ENCODE measurements around the gene ANOS1. TPM values are rescaled to one million over a fixed set of nuclear protein-coding genes. Genes with fewer than 3 reads are reported as not detected.
"Not testable (repeated sequence)": the region's sequence is repeated elsewhere in the genome, so short reads cannot be mapped to it uniquely, and the experiment has no call there.

The ANOS1 gene
- 10 to 100 TPM; 24.5 to 43.6 (median 35.3) TPM for polyA plus RNA-seq (ENCODE audit: insufficient read length in 10 of 10)
- long read RNA-seq, donor 1, full-length matches to known transcripts, result 2 of 9 reads
- long read RNA-seq, donor 1, partial matches to known transcripts, result 7 of 9 reads
- long read RNA-seq, donor 1, other reads (novel, unspliced or antisense), result 0 of 9 reads
- long read RNA-seq, donor 2, full-length matches to known transcripts, result 4 of 11 reads
- long read RNA-seq, donor 2, partial matches to known transcripts, result 7 of 11 reads
- long read RNA-seq, donor 2, other reads (novel, unspliced or antisense), result 0 of 11 reads
- long read RNA-seq, donor 3, result 0 reads
- long read RNA-seq, donor 4, full-length matches to known transcripts, result 3 of 20 reads
- long read RNA-seq, donor 4, partial matches to known transcripts, result 17 of 20 reads
- long read RNA-seq, donor 4, other reads (novel, unspliced or antisense), result 0 of 20 reads
- long read RNA-seq, donor 5, full-length matches to known transcripts, result 2 of 33 reads
- long read RNA-seq, donor 5, partial matches to known transcripts, result 31 of 33 reads
- long read RNA-seq, donor 5, other reads (novel, unspliced or antisense), result 0 of 33 reads
- long read RNA-seq, donor 6, full-length matches to known transcripts, result 3 of 3 reads
- long read RNA-seq, donor 6, partial matches to known transcripts, result 0 of 3 reads
- long read RNA-seq, donor 6, other reads (novel, unspliced or antisense), result 0 of 3 reads
- long read RNA-seq, donor 7, full-length matches to known transcripts, result 4 of 16 reads
- long read RNA-seq, donor 7, partial matches to known transcripts, result 12 of 16 reads
- long read RNA-seq, donor 7, other reads (novel, unspliced or antisense), result 0 of 16 reads
- long read RNA-seq, donor 8, full-length matches to known transcripts, result 2 of 8 reads
- long read RNA-seq, donor 8, partial matches to known transcripts, result 6 of 8 reads
- long read RNA-seq, donor 8, other reads (novel, unspliced or antisense), result 0 of 8 reads
- long read RNA-seq, donor 9, result 0 reads

- peak; percentile 43 to 87 (median 70) for DNase-seq
Observed at GRCh38 chrX:8731559-8732395, at the start of gene ANOS1. Gene ANOS1, minus strand, starts transcription at chrX:8732137. Its CDS starts 101 bp downstream, at chrX:8732036.

GRCh38 chrX:8773117-8773516 lies 41.2 kb upstream of the ANOS1 start:
- no peak for DNase-seq

- no peak for DNase-seq
Observed at GRCh38 chrX:8760021-8760420, 28.1 kb upstream of the ANOS1 start.

- DNase-seq, result not testable (repeated sequence)
Observed at GRCh38 chrX:8758706-8759105, 26.8 kb upstream of the ANOS1 start.

GRCh38 chrX:8757609-8758389 lies 25.9 kb upstream of the ANOS1 start:
- not testable (repeated sequence) for DNase-seq

GRCh38 chrX:8755813-8756212 lies 23.9 kb upstream of the ANOS1 start:
- no peak for DNase-seq

- no peak for DNase-seq
Observed at GRCh38 chrX:8755116-8755515, 23.2 kb upstream of the ANOS1 start.

GRCh38 chrX:8749697-8750096 lies 17.8 kb upstream of the ANOS1 start:
- no peak for DNase-seq

- peak in 1 of 3 donors; percentile 43 for DNase-seq
Observed at GRCh38 chrX:8748855-8749254, 16.9 kb upstream of the ANOS1 start.

GRCh38 chrX:8743126-8743732 lies 11.3 kb upstream of the ANOS1 start:
- DNase-seq, result no peak

- no peak for DNase-seq
Observed at GRCh38 chrX:8741981-8742380, 10.0 kb upstream of the ANOS1 start.

GRCh38 chrX:8738588-8739189 lies 6.8 kb upstream of the ANOS1 start:
- DNase-seq, result peak in 2 of 3 donors; percentile 70 to 71

GRCh38 chrX:8737883-8738282 lies 5.9 kb upstream of the ANOS1 start:
- no peak for DNase-seq

GRCh38 chrX:8730812-8731558 lies 952 bp downstream of the ANOS1 start:
- peak in 1 of 3 donors; percentile 48 for DNase-seq

GRCh38 chrX:8729811-8730210 lies 2.1 kb downstream of the ANOS1 start:
- DNase-seq, result no peak

GRCh38 chrX:8728932-8729535 lies 2.9 kb downstream of the ANOS1 start:
- DNase-seq, result no peak

GRCh38 chrX:8726031-8726652 lies 5.8 kb downstream of the ANOS1 start:
- no peak for DNase-seq

GRCh38 chrX:8724300-8724699 lies 7.6 kb downstream of the ANOS1 start:
- no peak for DNase-seq
